ENCODE data around the gene ZNF556.
"Not testable (repeated sequence)": the region's sequence is repeated elsewhere in the genome, so short reads cannot be mapped to it uniquely, and the experiment has no call there.

The ZNF556 gene

GRCh38 chr19:2854849-2855248 lies 12.3 kb upstream of the ZNF556 start:
- no peak for DNase-seq

GRCh38 chr19:2856457-2857050 lies 10.6 kb upstream of the ZNF556 start:
- no peak for DNase-seq

- DNase-seq = no peak
These were observed 8.3 kb upstream of the ZNF556 start for GRCh38 chr19:2858864-2859263.

GRCh38 chr19:2863816-2864215 lies 3.3 kb upstream of the ZNF556 start:
- no peak for DNase-seq

DNA sequence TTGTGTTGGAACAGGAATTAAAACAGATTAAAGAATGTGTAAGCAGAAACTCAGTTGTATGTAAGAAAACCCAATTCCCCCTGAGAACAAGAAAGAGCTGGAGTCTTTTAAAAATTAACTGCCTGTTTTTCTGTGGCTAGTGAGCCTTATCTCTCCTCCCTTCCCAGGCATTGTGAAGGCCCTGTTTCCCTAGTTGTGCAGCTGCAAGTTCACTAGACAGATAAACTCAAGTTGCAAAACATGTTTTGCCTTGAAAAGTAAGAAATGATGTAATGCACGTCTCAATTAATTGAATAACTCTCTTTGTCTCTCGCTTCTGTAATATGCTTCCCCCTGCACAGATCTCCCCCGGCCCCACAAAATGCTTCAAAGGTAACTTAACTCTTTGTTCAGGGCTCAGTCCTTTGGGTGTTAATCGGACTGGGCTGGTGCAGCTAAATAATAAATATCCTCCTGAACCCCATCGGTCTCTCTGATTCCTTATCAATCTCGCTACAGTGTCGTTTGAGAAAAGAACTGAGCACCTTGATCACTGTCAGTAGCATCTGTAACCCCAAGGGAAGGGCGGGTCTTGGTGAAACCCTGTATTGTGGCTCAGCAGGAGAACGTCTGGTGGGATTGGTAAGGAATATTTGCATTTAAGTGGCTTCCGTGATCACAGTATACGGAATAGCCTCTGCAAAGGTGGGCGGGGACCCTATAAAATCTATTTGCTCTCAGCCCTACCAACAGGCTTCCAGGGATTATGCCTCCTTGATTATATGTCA lies 1.6 kb upstream of the ZNF556 start:
- DNase-seq = no peak

DNA sequence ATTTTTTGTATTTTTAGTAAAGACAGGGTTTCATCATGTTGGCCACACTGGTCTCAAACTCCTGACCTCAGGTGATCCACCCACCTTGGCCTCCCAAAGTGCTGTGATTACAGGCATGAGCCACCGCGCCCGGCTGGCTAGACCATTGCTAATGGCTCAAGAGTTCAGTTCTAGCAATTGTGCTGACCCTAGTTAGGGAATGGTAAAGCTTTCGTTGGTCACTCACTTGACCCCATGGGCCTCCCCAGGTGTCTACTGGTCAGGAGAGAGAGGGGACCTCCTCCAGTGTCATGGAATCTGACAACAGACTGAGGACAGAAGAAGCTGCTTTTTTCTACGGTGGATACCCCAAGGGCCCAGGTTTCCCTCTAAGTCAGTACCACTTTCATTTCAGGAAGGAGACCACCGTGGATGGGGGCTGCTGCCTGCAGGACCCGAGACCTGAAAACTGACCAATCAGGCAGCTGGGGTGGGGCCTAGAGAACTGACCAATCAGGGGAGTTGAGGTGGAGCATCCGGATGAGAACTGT lies 575 bp upstream of the ZNF556 start:
- no peak for DNase-seq

- DNase-seq = no peak
These were observed 2.5 kb downstream of the ZNF556 start for GRCh38 chr19:2869618-2870017.

GRCh38 chr19:2872175-2872574 lies 5.0 kb downstream of the ZNF556 start:
- DNase-seq = not testable (repeated sequence)

- no peak for DNase-seq
These were observed 10.5 kb downstream of the ZNF556 start for GRCh38 chr19:2877398-2878331.

DNA sequence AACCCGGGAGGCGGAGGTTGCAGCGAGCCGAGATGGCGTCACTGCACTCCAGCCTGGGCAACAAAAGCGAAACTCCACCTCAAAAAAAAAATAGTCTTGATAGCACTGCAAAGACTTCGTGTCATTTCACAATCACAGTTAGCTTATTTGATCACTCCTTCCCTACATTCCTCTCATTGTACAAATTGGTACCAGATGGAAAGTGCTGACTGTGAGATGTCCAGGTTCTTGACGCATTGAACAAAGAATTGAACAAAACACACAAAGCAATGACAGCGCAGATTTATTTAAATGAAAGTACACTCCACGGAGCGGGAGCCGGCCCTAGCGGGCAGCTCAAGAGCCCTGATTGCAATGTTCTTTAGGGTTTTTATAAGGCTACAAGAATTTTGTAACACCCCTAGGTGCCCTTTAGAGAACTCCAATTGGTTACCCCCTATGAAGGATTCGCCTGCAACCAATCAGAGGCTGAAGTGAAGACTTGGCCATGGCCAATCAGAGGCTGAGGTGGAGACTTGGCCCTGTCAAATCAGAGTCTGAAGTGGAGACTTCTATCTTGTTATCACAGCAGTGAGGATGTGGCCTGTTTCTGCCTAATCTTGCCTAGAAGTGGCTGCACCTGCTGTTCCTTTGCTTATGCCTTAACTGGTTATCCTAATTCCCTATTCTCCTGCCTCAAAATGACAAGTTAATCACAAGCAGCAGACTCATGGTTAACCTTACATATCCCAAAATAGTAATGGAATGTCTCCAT lies 16.7 kb downstream of the ZNF556 start:
- DNase-seq = no peak

DNA sequence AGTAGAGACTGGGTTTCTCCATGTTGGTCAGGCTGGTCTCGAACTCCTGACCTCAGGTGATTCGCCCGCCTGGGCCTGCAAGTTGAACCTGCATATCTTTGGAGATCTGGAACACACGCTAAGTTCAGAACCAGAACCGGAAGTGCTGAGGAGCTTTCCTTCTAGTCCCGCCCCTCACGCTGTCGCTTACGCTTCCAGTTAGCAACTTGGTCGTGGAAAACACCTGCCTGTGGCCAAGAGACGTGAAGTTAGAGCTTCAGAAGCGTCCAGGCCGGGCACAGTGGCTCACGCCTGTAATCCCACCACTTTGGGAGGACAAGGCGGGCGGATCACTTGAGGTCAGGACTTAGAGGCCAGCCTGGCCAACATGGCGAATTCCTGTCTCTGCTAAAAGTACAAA lies 18.6 kb downstream of the ZNF556 start:
- no peak for DNase-seq

- DNase-seq = peak; percentile 90
These were observed 20.3 kb downstream of the ZNF556 start for GRCh38 chr19:2887391-2887914.

DNA sequence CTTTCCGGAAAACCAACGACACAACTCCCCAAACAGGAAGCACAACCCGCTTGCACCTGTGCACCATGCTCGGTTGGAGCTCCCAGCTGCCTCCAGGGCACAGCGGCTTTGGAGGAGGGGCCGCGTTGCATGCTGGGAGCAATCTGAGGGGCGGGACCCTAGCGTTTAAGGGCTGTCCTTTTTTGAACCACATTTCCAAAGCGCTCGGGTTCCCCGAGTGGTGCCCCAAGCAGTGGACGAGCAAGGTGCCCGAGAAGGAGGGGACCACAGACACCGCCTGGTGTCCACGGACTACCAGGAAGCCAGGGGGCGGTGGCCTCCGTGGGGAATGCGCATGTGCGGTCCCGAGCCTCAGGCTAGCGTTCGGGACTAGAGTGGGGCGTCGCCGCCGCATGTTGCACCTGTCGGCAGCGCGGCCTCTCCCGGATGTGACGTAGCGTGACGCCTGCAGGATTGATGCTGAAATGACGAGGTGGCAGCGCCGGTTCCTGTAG lies 21.6 kb downstream of the ZNF556 start:
- DNase-seq = no peak

DNA sequence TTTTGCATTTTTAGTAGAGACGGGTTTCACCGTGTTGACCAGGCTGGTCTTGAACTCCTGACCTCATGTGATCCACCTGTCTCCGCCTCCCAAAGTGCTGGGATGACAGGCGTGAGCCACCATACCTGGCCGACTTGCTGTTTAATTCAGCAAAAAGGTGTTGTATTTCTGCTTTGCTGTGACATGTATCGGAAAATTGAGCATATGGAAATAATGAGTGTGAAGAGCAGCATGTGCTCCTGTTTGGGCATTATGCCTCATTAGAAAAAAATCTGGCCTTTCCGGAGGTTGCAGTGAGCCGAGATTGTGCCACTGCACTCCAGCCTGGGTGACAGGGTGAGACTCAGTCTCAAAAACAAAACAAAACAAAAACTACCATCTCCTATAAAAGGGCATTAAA lies 23.4 kb downstream of the ZNF556 start:
- DNase-seq = not testable (repeated sequence)

GRCh38 chr19:2896694-2897093 lies 29.6 kb downstream of the ZNF556 start:
- DNase-seq = no peak

DNA sequence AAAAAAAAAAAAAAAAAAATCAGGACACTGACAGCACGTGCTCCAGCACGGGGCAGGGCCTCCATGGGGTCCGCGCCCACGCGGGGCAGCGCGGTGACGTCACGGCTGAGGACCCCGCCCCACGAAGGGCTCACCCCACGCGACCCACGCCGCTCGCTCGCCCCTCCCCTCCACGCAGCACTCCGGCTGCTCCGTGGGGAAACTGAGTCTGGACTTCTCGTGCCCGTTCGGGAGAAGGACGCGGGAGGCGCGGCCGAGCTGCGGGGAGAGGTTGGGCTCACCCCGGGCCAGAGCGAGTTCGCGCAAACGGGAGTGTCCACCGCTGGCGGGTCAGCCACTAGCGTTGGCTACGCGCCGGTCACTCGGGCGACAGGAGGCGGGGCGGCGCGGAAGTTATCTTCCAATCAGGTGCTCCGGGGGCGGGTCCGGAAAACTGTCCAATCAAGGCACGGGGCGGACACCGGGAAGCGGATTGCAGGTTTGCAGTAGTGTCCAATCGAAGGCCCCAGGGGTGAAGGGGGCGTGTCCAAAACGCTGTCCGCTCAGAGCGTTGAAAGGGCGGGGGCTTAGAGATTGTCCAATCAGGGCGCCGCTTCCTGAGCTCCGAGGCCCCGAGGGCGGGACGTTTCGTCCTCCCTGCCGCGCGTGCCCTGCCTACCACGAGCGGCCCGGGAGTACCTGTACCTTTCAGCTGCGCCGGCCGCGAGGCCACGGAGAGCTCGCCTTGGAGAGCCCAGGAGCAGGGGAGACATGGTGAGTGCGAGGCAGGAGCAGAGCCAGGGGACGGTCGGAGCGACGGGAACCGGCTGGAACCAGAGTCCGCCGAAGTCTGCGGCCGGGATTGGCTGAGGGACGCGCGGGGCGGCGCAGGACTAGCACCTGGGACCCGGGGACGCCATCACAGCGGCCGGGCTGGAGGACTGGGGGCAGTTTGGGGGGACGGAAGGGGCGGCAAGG lies 33.4 kb downstream of the ZNF556 start, which contains the start of gene ZNF57:
Gene ZNF57 (plus strand): TSS at position 633 of the 957 bp plus-strand sequence. CDS start 118 bp downstream, at position 751.
- DNase-seq = peak; percentile 97

DNA sequence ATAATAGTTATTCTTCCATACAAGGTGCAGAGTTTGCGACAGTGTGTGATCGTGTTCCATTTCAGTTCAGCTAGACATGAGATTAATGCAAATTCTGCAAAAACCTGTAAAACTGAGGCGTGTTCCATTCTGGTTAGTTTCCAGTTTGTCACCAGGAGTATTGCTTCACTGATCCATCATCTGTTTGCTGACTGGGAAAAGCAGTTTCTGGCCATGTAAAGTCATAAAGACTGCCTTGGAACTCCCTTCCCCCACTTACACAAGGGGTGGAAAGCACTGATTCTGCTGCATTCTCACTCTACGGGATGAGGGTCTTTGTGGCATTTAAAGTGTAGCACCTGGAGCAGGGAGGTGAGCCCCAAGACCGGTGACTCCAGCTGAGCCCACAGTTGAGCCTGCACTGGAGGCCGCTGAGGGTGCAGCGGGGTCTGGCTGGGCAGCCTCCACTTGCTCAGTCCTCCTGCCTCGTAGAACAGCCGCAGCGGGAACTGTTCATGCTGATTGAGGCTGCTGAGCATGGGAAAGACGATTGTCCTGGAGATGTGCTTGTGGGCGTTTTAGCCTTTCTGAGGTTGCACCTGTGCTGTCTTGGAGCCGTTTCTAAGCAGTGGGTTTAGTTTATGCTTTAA lies 35.6 kb downstream of the ZNF556 start:
- no peak for DNase-seq

- DNase-seq = not testable (repeated sequence)
These were observed 36.2 kb downstream of the ZNF556 start for GRCh38 chr19:2903326-2903725.

DNA sequence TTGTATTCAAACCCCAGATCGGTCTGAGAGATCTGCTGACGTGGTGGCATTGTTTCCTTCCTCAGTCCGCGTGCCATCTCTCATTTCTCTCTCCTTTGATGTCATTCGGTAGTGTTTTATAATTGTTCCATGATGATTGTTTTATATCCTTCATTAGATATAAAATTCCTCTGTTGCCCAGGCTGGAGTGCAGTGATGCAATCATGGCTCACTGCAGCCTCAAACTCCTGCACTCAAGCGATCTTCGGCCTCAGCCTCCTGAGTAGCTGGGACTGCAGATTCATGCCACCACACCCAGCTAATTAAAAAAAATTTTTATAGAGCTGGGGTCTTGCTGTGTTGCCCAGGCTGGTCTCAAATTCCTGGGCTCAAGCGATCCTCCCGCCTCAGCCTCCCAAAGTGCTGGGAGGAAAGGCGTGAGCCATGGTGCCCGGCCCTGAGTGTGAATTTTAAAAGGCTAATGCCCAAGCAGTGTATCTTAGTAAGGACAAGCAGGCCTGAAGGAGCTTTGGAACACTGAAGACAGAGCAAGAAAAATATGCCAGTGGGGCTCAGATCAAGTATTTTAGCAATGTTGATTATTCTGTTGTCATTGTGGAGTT lies 38.9 kb downstream of the ZNF556 start:
- DNase-seq = no peak

Measured in SHP77 treated with DMSO at 0.1 percent for 48 hours (cell line).